Neural cell (in vitro differentiated cells): Measurements from ENCODE around the gene NBL1. TPM values are rescaled to one million over a fixed set of nuclear protein-coding genes. Genes with fewer than 3 reads are reported as not detected.
"Not testable (repeated sequence)": the region's sequence is repeated elsewhere in the genome, so short reads cannot be mapped to it uniquely, and the experiment has no call there.

Experiments used
- H2AFZ ChIP-seq: fragments of 200-600, 300-800 bp; sonication (generic), shearing (Covaris generic); 2 replicates; pipeline ENCODE4 v1.6.0; 2014; ENCODE audit warnings: low read depth, mild to moderate bottlenecking, antibody characterized with exemption, low read length, moderate library complexity
- H3F3A ChIP-seq: fragments of 200-600 bp; shearing (Covaris generic); 2 replicates; pipeline ENCODE4 v1.6.1; 2016; ENCODE audit warnings: mild to moderate bottlenecking, moderate library complexity, mixed read lengths, antibody characterized with exemption, low read length; ENCODE audit not compliant: insufficient read depth, poor library complexity, severe bottlenecking
- H3K27ac ChIP-seq: fragments of 200-600, 300-800 bp; sonication (generic), shearing (Covaris generic); 2 replicates; pipeline ENCODE4 v1.5.1; 2014; ENCODE audit warnings: mild to moderate bottlenecking, low read length, moderate library complexity
- H3K27me3 ChIP-seq: fragments of 300-800, 200-600 bp; sonication (generic), shearing (Covaris generic); 2 replicates; pipeline ENCODE4 v1.6.0; 2014; ENCODE audit warnings: mild to moderate bottlenecking, low read depth, low read length, moderate library complexity; ENCODE audit not compliant: insufficient read depth
- H3K36me3 ChIP-seq: fragments of 300-800, 200-600 bp; sonication (generic), shearing (Covaris generic); 2 replicates; pipeline ENCODE4 v1.5.1; 2014; ENCODE audit warnings: mild to moderate bottlenecking, antibody characterized with exemption, low read length, moderate library complexity; ENCODE audit not compliant: insufficient read depth
- H3K4me2 ChIP-seq: fragments of 300-800, 200-600 bp; sonication (generic), shearing (Covaris generic); 2 replicates; pipeline ENCODE4 v1.6.0; 2014; ENCODE audit warnings: mild to moderate bottlenecking, low read length
- H3K4me3 ChIP-seq: fragments of 300-800, 200-600 bp; sonication (generic), shearing (Covaris generic); 2 replicates; pipeline ENCODE4 v1.5.1; 2014; ENCODE audit warnings: mild to moderate bottlenecking, low read length, moderate library complexity
- H3K79me2 ChIP-seq: fragments of 200-600 bp; shearing (Covaris generic); replicated peaks from 2 replicates; pipeline ENCODE4 v1.6.0; 2014; ENCODE audit warnings: mild to moderate bottlenecking, low read length, moderate library complexity; ENCODE audit not compliant: insufficient read depth
- H3K9ac ChIP-seq: fragments of 300-800, 200-600 bp; sonication (generic), shearing (Covaris generic); 2 replicates; pipeline ENCODE4 v1.6.1; 2016; ENCODE audit warnings: mild to moderate bottlenecking, low read length, mixed read lengths
- H3K9me2 ChIP-seq: fragments of 200-600 bp; shearing (Covaris generic); 2 replicates; pipeline ENCODE4 v1.6.1; 2016; ENCODE audit warnings: mild to moderate bottlenecking, low read length, mixed read lengths; ENCODE audit not compliant: insufficient read depth
- H3K9me3 ChIP-seq: fragments of 200-600, 300-800 bp; sonication (generic), shearing (Covaris generic); 2 replicates; pipeline ENCODE4 v1.6.1; 2016; ENCODE audit warnings: mild to moderate bottlenecking, mixed run types, low read length, moderate library complexity, mixed read lengths
- H4K20me1 ChIP-seq: fragments of 200-600 bp; shearing (Covaris generic); 2 replicates; pipeline ENCODE4 v1.6.1; 2016; ENCODE audit warnings: mild to moderate bottlenecking, mixed run types; ENCODE audit not compliant: insufficient read depth
- EP300 ChIP-seq: fragments of 450-650 bp; conservative IDR thresholded peaks from 2 replicates; pipeline ENCODE4 v1.6.1; 2014; ENCODE audit warnings: antibody characterized with exemption, mild to moderate bottlenecking, moderate library complexity; ENCODE audit not compliant: poor library complexity, severe bottlenecking
- EZH2 ChIP-seq: fragments of 200-600, 300-800 bp; shearing (Covaris generic), sonication (generic); IDR thresholded peaks from 2 replicates; pipeline ENCODE4 v1.6.1; 2014; ENCODE audit warnings: antibody characterized with exemption, low read length, borderline replicate concordance, mild to moderate bottlenecking; ENCODE audit not compliant: insufficient read depth, poor library complexity, severe bottlenecking
- MXI1 ChIP-seq: fragments of 450-650 bp; conservative IDR thresholded peaks from 2 replicates; pipeline ENCODE4 v1.6.1; 2014; ENCODE audit warnings: antibody characterized with exemption, mild to moderate bottlenecking; ENCODE audit not compliant: poor library complexity, severe bottlenecking
- POLR2AphosphoS5 ChIP-seq: IDR thresholded peaks from 2 replicates; pipeline ENCODE4 v1.6.1; 2012
- RAD21 ChIP-seq: fragments of 450-650 bp; conservative IDR thresholded peaks from 2 replicates; pipeline ENCODE4 v1.6.1; 2014; ENCODE audit warnings: antibody characterized with exemption, mild to moderate bottlenecking, moderate library complexity
- REST ChIP-seq: IDR thresholded peaks from 2 replicates; pipeline ENCODE4 v1.6.1; 2012; ENCODE audit warnings: borderline replicate concordance
- SMC3 ChIP-seq: fragments of 450-650 bp; conservative IDR thresholded peaks from 2 replicates; pipeline ENCODE4 v1.6.1; 2014; ENCODE audit warnings: antibody characterized with exemption, mild to moderate bottlenecking, moderate library complexity; ENCODE audit not compliant: poor library complexity
- TAF1 ChIP-seq: IDR thresholded peaks from 2 replicates; pipeline ENCODE4 v1.6.1; 2012; ENCODE audit warnings: low read depth
- polyA plus RNA-seq: library from polyadenylated mRNA; depleted of rRNA; stranded (reverse); fragments of >200 nt; gene quantifications from 2 replicates; pipeline ENCODE4 v1.2.3, GENCODE V29; 2014
- TF ChIP-seq, protein P1 (sequence below): fragments of 450-650 bp; IDR thresholded peaks from 2 replicates; pipeline ENCODE4 v1.5.1; 2014; ENCODE audit warnings: antibody characterized with exemption, mild to moderate bottlenecking, moderate library complexity; ENCODE audit not compliant: poor library complexity, severe bottlenecking

Gene NBL1
- polyA plus RNA-seq, 1 donor from 2014 or later = 9.9 TPM

- H3K79me2 ChIP-seq = no peaks in the 10 kb centered on the region
- no peak overlapping the region for H2AFZ ChIP-seq
- H4K20me1 ChIP-seq = no peaks in the 10 kb centered on the region
- TF ChIP-seq SMC3 = no peak
- no peak for TF ChIP-seq RAD21
- TF ChIP-seq, protein P1, sequence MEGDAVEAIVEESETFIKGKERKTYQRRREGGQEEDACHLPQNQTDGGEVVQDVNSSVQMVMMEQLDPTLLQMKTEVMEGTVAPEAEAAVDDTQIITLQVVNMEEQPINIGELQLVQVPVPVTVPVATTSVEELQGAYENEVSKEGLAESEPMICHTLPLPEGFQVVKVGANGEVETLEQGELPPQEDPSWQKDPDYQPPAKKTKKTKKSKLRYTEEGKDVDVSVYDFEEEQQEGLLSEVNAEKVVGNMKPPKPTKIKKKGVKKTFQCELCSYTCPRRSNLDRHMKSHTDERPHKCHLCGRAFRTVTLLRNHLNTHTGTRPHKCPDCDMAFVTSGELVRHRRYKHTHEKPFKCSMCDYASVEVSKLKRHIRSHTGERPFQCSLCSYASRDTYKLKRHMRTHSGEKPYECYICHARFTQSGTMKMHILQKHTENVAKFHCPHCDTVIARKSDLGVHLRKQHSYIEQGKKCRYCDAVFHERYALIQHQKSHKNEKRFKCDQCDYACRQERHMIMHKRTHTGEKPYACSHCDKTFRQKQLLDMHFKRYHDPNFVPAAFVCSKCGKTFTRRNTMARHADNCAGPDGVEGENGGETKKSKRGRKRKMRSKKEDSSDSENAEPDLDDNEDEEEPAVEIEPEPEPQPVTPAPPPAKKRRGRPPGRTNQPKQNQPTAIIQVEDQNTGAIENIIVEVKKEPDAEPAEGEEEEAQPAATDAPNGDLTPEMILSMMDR = no peak
- no peak for TF ChIP-seq EZH2
- no peak for TF ChIP-seq TAF1
- no peak for TF ChIP-seq EP300
- no peak for TF ChIP-seq REST
- TF ChIP-seq POLR2AphosphoS5 = no peak
- TF ChIP-seq MXI1 = no peak
- no peaks in the 10 kb centered on the region for H3F3A ChIP-seq
- no peaks in the 10 kb centered on the region for H3K27me3 ChIP-seq
- no peak overlapping the region for H3K27ac ChIP-seq
- no peaks in the 10 kb centered on the region for H3K9me3 ChIP-seq
- H3K36me3 ChIP-seq = peaks cover 11% of the 10 kb centered on the region
- no peaks in the 10 kb centered on the region for H3K9me2 ChIP-seq
- no peak overlapping the region for H3K4me3 ChIP-seq
- H3K9ac ChIP-seq = no peak overlapping the region
- no peak overlapping the region for H3K4me2 ChIP-seq
Measured at GRCh38 chr1:19629357-19629756, 14.8 kb upstream of the NBL1 start.

DNA sequence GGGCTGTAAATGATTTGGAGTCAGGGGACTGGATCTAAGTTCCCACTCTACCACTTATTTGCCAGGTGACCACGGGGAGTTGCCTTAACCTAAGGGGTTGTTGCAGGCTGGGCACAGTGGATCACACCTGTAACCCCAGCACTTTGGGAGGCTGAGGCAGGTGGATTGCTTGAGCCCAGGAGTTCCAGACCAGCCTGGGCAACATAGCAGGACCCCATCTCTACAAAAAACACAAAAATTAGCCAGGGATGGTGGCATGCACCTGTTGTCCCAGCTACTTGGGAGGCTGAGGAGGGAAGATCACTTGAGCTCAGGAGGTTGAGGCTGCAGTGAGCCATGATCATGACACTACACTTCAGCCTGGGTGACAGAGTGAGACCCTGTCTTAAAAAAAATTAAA is 13.9 kb upstream of the NBL1 start:
- not testable (repeated sequence) for H3K79me2 ChIP-seq, H3K27me3 ChIP-seq, H3K9ac ChIP-seq, H3K9me3 ChIP-seq, H4K20me1 ChIP-seq, H3K4me3 ChIP-seq, H3F3A ChIP-seq, H3K9me2 ChIP-seq, H3K27ac ChIP-seq, H3K4me2 ChIP-seq, H2AFZ ChIP-seq
- H3K36me3 ChIP-seq = peaks cover 11% of the 10 kb centered on the region

GRCh38 chr1:19630720-19631395 is 13.3 kb upstream of the NBL1 start:
- peaks cover 11% of the 10 kb centered on the region for H3K36me3 ChIP-seq
- no peak overlapping the region for H3K4me3 ChIP-seq
- H3K9me3 ChIP-seq = no peaks in the 10 kb centered on the region
- no peak overlapping the region for H2AFZ ChIP-seq
- H3K79me2 ChIP-seq = no peaks in the 10 kb centered on the region
- no peaks in the 10 kb centered on the region for H3K9me2 ChIP-seq
- H3F3A ChIP-seq = no peaks in the 10 kb centered on the region
- H4K20me1 ChIP-seq = no peaks in the 10 kb centered on the region
- no peak overlapping the region for H3K9ac ChIP-seq
- H3K27ac ChIP-seq = no peak overlapping the region
- no peaks in the 10 kb centered on the region for H3K27me3 ChIP-seq
- no peak for TF ChIP-seq RAD21
- TF ChIP-seq REST = no peak
- no peak for TF ChIP-seq EP300
- no peak for TF ChIP-seq MXI1
- no peak for TF ChIP-seq POLR2AphosphoS5
- TF ChIP-seq, protein P1 = no peak
- no peak overlapping the region for H3K4me2 ChIP-seq
